NOMO-1 treated with dmso at 0.1 percent for 144 hours (cell line): Measurements from ENCODE around the gene ADAMTS2.

Experiments used
- DNase-seq: peaks from one replicate; lab custom pipeline; 2025; ENCODE audit not compliant: unreplicated experiment; lab: John Stamatoyannopoulos, UW

Gene ADAMTS2

GRCh38 chr5:179345433-179346321 lies at the start of gene ADAMTS2:
Gene ADAMTS2, minus strand, starts transcription at chr5:179345461. Its CDS starts 133 bp downstream, at chr5:179345328.
- peak; percentile 10 for DNase-seq

GRCh38 chr5:179393078-179393477 lies 47.8 kb upstream of the ADAMTS2 start:
- DNase-seq, result no peak

GRCh38 chr5:179387151-179388110 lies 42.2 kb upstream of the ADAMTS2 start:
- DNase-seq, result no peak

- no peak for DNase-seq
Measured at GRCh38 chr5:179385914-179386313, 40.7 kb upstream of the ADAMTS2 start.

GRCh38 chr5:179382486-179382885 lies 37.2 kb upstream of the ADAMTS2 start:
- no peak for DNase-seq

GRCh38 chr5:179381691-179382090 lies 36.4 kb upstream of the ADAMTS2 start:
- DNase-seq, result no peak

GRCh38 chr5:179380211-179381035 lies 35.2 kb upstream of the ADAMTS2 start:
- no peak for DNase-seq

- no peak for DNase-seq
Measured at GRCh38 chr5:179379321-179379890, 34.1 kb upstream of the ADAMTS2 start.

GRCh38 chr5:179378441-179379271 lies 33.4 kb upstream of the ADAMTS2 start:
- no peak for DNase-seq

GRCh38 chr5:179378116-179378440 lies 32.8 kb upstream of the ADAMTS2 start:
- DNase-seq, result no peak

- DNase-seq, result no peak
Measured at GRCh38 chr5:179377421-179378115, 32.3 kb upstream of the ADAMTS2 start.

GRCh38 chr5:179376701-179377420 lies 31.6 kb upstream of the ADAMTS2 start:
- no peak for DNase-seq

GRCh38 chr5:179375831-179376365 lies 30.6 kb upstream of the ADAMTS2 start:
- no peak for DNase-seq

- no peak for DNase-seq
Measured at GRCh38 chr5:179375236-179375685, 30.0 kb upstream of the ADAMTS2 start.

GRCh38 chr5:179374506-179375235 lies 29.4 kb upstream of the ADAMTS2 start:
- no peak for DNase-seq

- DNase-seq, result no peak
Measured at GRCh38 chr5:179373961-179374505, 28.8 kb upstream of the ADAMTS2 start.
